Epithelial cell of proximal tubule (primary cell): Measurements from ENCODE around the gene PDCD2. TPM values are rescaled to one million over a fixed set of nuclear protein-coding genes. Genes with fewer than 3 reads are reported as not detected.

Experiments used
- DNase-seq: peaks from one replicate; pipeline ENCODE4 v3.0.0-alpha.2; 2011; ENCODE audit warnings: low read depth
- H3K4me3 ChIP-seq: 2 replicates; pipeline ENCODE4 v1.5.1; 2011; ENCODE audit warnings: low read depth, mild to moderate bottlenecking, low read length
- CTCF ChIP-seq: conservative IDR thresholded peaks from 2 replicates; pipeline ENCODE4 v1.5.1; 2012; ENCODE audit warnings: low read depth, mild to moderate bottlenecking, low read length
- total RNA-seq: library from RNA; depleted of rRNA; stranded (reverse); fragments of >200 nt; gene quantifications from 2 replicates; pipeline ENCODE4 v1.2.3, GENCODE V29; 2015

Gene PDCD2
- total RNA-seq, 1 donor from 2014 or later: 91.2 TPM

- no peak overlapping the region for H3K4me3 ChIP-seq
- DNase-seq: no peak
- no peak for TF ChIP-seq CTCF
These were observed 22.9 kb downstream of the PDCD2 start for GRCh38 chr6:170561555-170561954.

GRCh38 chr6:170555305-170555704 lies 29.1 kb downstream of the PDCD2 start:
- no peak for TF ChIP-seq CTCF
- peak overlapping the region; percentile 90 for H3K4me3 ChIP-seq
- no peak for DNase-seq

- TF ChIP-seq CTCF: no peak
- peak overlapping the region; percentile 90 for H3K4me3 ChIP-seq
- DNase-seq: no peak
These were observed 29.7 kb downstream of the PDCD2 start for GRCh38 chr6:170554796-170555137.

- H3K4me3 ChIP-seq: peak within 1 kb of the TSS; percentile 90
- DNase-seq: peak; percentile 94
- TF ChIP-seq CTCF: no peak
These were observed 30.2 kb downstream of the PDCD2 start, which contains the start of gene TBP for GRCh38 chr6:170554013-170554795. Gene TBP, plus strand, starts transcription at chr6:170554369. Its CDS starts 2,661 bp downstream, at chr6:170557030.

GRCh38 chr6:170553534-170554012 lies 30.9 kb downstream of the PDCD2 start:
- no peak for DNase-seq
- peak overlapping the region; percentile 90 for H3K4me3 ChIP-seq
- no peak for TF ChIP-seq CTCF

GRCh38 chr6:170552765-170553533 lies 31.5 kb downstream of the PDCD2 start, which contains the start of gene PSMB1:
Gene PSMB1, minus strand, starts transcription at chr6:170553307. Its CDS starts 65 bp downstream, at chr6:170553242.
- peak; percentile 67 for DNase-seq
- TF ChIP-seq CTCF: no peak
- H3K4me3 ChIP-seq: peak within 1 kb of the TSS; percentile 90
